Cerebellar nuclear complex (tissue), 1 donor: ENCODE data around the gene ACTN1.

Source experiments
- DNase-seq, 2 experiments: peaks; one replicate each; lab custom pipeline; 2025; lab: John Stamatoyannopoulos, UW

ACTN1 gene

DNA sequence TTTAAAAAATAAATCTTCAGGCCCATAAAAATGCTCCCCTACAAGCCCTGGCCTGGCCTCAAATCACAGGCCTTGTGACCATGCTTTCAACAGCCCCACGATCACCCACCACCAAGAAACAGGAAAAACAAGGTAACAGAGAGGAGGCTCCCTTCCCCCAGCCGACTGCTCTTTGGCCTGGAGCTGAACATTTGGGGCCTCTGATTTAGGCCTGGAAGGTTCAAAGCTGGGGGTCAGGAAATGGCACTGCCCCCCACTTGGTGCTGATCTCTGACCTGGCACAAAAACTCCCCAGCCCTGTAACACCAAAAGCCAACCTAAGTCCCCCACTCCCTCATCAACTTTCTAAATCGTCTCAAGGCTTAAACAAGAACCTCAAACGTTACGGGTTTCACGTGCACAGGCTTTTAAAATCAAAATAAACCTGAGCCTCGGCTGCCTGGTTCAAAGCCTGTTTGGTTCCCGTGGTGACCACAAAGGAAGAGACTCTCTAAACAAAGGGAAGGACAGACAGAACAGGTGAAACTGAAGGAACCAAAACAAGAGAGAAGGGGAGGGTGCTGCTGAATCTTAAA lies 9.0 kb downstream of the ACTN1 start:
- DNase-seq: no peak

DNA sequence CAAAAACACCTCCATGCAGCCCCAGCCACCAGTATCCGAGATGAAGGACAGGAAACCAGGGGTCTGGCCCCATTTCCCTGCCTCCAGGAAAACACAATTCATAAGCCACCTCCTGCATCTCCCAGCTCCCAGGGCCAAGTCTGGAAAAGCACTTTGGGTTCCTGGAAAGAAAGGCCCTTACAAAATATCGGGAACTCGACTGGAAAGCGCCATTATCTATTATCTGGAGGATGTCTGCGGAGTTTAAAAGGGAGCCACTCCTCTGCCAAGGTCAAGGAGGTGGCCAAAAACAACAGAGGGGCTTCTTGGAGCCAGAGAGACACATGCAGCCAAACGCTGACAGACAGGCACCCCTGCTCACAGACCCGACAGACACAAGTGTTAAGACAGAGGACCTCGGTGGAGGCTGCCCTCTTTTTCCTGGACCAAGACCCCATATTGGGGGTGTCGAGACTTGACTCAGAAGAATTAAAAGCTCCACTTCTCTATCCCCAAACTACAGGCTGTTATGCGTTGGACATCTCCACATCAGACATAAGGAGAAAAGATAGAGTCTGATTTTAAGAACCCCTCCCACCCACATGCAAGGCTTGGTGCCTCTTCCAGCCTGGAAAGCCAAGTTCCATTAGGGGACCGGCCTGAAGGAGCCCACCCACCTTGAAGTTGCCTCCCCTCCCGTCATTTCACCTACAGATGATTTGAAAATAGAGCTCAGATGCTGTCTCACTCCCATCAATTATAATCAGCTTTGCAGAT lies 9.6 kb downstream of the ACTN1 start:
- no peak for DNase-seq

DNA sequence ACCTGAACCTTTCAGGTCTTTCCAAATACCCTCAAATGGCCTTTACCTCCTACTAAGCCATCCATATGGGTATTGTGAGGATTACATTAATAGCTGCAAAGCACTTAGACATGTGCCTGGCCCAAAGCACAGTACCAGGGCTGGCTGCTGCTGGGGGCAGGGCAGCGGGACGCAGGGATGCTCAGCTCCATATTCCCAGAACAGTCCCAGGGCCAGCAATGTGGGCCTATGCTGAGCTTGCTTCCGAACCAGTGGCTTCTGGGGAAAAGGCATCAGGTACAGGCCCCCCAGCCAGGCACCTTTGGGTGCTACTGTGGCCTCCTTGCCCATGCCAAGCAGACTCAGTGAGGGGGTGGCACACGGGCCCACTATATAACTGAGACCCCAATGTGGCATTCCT lies 10.4 kb downstream of the ACTN1 start:
- DNase-seq: no peak

DNA sequence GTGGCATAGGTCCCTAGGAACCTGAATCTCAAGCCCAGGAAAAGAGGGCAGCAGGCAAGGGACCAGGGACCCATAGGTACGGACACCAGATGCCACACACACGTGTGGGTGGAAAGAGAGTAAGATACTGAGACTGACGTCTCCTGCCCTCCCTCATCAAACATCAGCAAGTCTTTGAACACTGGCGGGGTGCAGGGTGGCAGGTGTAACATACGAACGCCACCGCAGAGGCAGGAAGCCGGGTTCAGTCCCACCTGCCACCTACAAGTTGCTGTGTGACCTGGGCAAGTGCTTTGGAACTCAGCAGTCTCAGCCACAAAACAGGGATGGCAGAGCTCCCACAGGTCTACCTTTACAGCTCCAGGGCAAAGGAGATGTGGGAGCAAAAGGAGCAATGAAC lies 11.1 kb downstream of the ACTN1 start:
- DNase-seq: no peak

DNA sequence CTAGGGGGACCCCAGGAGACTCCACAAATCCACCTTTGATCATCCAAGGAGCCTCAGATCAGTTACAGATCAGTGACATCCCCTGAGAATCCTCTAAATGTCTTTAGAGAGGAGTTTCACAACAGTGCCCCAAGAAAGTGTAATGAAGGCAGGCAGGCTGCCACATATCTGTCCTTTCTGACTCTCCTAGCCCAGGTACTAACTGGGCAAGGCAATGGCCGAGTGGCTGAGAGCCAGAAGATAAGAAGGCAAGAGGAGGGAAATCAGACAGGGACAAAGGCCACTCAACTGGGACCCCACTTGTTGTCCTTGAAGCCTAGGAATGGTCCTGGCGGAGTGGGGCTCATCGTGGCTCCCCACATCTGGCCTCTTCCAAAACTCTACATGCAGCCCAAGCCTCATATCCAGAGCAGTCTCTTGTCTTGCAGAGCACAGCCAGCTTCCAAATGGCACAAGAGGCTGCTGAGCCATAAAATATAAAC lies 11.6 kb downstream of the ACTN1 start:
- DNase-seq: no peak

DNA sequence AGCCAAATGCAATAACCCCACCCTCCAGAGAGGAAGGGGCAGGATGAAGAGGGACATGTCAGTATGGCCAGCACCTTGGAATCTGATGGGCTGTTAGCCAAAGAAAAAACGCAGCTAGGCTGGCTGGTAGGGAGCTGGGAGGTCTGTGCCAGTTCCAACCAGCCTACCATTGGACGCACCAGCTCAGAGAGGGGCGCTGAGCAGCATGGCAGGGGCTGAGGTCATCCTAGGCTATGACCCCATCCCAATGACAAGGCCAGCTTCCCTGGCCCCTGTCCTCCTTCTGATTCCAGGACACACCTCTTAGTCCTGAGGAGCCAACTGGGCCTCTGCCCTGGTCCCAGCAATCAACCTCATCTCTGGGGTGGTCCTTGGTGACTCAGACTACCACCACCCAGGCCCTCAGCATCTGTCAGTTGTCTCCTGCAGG lies 12.2 kb downstream of the ACTN1 start:
- DNase-seq: no peak

DNA sequence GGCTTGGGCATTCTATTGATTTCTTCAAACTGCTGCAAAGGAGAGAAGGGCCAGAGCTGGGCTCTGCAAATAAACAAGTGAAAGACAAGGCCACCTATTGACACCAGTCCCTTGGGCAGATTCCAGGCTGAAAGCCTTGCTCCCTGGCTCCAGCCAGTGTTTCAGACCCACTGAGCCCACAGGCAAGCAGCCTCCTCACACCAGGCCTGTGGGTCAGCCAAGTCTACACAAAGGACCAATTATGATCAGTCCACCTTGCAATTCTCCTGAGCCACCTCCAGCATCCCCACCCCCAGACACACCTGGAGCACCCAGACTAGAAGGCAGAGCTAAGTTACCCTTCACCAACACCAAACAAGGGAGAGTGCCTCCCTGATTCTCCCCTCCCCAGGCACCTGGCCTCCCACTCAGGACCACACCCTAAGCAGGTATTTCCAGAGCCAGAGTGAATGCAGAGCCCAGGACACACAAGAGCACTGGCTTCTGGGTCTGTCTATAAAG lies 13.8 kb downstream of the ACTN1 start:
- DNase-seq: no peak

DNA sequence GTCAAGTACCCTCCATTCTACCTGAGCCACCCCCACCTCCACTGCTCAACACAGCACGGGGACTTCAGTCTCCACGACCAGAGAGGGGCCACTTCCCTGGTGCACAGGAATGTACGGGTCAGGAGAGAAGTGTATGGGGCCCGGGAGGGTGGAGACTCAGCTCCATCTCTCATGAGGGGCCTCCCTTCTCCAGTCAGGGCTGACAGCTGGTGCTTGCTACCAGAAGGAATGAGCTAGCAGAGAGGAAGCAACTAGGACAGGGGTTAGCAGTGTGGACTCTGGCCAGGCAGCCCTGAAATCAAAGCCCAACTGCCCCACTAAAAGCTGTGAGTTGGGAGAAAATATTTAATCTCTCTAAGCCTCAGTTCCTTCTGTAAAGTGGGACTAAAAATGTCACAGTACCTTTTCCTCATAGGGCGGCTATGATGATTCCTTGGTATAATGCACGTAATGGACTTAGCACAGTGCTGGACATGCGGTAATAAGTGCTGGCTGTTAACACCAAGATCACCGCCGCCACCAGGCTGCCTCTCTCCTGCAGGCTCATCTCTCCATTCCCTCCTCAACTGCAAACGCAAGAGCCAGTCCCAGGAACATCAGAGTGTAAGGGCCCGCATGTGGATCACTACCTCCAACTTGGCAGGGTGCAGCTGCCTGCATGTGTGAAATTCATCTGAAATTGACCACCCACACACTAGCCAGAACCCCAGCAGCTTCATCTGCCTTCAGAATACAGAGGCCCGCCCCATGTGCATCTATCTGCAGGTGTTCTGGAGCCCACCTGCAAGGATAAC lies 14.6 kb downstream of the ACTN1 start:
- no peak for DNase-seq

DNA sequence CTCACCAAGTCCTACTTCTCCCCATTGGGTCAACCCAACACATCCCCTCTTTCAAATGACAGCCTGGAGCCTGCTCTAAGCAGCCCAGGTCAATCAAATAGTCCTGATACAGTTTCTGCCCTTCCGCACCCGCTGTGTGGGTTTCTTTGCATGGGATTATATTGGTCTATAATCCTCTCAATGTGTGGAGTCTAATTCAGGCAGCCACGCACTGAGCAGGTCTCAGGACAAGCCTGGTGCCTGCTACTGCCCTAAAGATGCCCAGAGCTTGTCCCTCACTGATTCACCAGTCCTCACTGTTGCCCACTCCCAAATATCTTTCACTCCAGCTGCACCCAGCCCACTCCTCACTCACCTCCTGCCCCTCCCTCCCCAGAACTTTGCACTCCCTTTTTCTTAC lies 16.4 kb downstream of the ACTN1 start:
- DNase-seq: no peak

DNA sequence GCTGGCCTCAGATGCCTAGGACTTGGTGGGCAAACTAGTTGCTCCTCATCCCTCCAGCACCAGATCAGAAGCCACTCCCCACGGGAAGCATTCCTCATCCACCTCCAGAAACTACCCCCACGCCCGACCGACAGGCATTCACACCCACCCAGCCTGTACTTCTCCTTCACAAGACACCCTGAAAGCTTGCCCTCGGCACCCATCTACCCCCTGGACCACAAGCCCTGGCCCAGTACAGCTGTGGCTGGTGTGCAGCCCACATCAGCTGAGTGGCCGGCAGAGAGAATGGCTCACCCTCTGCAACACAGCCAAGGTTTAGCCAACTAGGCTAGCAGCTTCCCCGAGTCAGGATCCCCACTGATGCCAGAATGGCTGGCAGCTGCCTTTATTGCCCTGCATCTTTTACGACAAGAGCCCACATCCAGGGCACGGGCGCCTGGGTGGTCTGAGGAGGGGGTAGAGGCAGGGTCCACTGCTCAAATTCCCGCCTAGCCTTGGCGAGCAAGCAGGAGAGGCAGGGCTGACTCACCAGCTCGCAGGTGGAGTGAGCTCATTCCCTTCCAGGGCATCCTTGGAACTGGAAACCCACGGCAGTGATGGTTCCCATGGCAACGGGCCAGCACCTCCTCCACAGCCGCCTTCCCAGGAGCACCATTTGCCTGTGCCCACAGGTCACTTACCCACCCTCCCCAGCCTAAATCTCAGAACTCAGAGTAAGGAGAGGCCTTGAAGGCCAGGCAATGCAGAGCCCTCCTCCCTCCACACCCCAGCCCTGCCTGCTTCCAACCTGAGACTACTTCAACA lies 17.1 kb downstream of the ACTN1 start:
- DNase-seq: no peak

DNA sequence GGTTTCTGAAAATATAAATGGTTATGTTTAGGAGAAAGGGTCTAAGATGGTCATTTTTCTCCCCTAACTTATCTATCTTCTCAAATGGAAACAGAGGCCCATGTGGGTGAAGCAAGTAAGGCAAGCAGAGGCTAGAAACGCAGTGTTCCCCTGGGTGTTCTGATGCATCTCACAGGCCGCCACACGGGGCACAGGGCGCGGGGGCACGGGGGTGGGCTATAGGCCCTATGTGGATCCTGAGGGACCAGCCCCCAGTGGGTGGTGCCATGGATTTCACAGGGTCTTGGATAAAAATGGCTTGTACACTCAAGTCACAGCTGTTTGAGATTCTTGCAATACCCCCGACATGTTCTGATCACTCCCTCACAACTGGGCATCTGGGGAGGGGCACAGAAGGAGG lies 17.7 kb downstream of the ACTN1 start:
- no peak for DNase-seq

DNA sequence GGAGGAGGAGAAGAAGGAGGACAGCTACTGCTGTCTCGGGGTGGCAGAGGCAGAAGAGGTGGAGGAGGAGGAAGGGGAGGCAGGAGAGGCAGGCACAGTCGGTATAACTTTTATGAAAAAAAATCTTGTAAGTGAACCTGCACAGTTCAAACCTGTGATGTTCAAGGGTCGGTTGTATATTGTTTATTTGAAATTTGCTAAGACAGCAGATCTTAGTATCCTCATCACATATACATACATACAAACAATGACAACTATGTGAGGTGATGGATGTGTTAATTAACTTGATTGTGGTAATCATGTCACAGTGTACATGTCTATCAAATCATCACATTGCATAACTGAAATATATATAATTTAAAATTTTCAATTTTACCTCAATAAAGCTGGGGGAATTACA lies 19.0 kb downstream of the ACTN1 start:
- DNase-seq: no peak

DNA sequence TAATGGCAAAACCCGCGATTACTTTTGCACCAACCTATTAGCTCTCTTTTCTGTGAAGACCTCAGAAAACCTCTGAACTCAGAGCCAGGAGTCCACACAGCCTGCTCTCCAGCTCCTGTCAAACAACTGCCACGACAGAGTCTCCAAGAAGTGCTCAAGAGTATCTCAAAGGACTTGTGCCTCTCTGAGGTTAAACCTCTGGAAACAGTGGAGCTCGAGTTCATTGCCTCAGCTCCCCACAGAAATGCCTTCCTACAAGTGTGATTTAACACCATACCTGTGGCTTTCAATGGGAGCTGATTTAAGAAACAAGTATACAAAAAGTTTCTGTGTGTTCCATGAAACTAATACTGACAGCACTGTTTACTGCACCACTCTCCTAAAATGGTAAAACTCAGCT lies 20.1 kb downstream of the ACTN1 start:
- DNase-seq: no peak

DNA sequence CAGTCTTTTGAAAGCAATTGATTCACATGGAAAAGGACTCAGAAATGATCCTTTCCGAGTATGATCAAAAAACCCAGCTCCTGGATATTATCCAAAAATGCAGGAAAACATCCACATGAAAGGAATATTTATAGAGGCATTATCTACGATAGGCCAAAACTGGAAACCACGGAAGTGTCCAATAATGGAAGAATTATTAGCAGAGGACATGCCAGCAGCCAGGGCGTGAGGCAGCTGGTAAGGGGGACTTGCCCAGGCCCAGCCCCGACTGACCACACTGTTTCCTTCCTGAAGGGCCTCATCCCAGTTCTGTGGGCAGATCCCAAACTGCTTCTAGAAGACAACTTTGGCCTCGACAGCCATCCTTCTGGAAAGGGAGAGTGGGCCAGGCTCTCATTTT lies 20.5 kb downstream of the ACTN1 start:
- no peak for DNase-seq

DNA sequence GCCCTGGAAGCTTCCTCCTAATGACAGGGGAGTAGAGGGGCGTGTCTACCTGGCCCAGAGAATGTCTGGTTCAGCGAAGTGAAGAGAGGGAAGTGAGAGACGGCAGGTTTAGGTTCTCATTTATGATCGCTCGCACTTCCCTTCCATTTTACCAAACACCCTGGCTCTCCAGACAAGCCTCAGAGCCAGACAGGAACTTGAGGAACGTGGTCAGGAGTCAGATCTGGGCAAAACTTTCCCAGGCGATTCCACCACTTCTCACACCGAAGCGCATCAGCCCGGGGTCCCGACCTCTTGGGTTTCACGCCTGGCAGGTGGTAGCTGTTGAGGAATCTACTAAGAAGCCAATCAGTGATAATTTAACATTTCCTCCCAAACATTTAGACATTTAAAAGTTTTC lies 21.3 kb downstream of the ACTN1 start:
- DNase-seq: no peak

DNA sequence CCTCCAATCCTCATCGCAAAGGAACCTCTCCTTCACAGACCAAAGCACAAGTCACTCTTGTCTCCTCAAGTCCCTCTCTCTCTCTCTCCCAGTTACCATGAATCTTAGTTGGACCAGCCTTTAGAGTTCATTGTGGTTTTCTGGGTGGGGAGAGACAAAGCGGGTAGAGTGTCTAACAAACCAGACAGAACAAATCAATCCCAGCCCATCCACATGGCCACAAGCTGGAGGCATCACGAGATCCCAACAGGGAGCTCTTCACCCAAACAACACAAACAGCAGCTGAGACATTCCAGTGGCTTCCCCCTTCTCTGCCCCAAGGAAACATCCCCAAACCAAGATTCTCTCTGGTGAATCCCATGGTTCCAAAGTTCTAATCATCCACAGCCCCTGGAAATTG lies 22.4 kb downstream of the ACTN1 start:
- DNase-seq: no peak

DNA sequence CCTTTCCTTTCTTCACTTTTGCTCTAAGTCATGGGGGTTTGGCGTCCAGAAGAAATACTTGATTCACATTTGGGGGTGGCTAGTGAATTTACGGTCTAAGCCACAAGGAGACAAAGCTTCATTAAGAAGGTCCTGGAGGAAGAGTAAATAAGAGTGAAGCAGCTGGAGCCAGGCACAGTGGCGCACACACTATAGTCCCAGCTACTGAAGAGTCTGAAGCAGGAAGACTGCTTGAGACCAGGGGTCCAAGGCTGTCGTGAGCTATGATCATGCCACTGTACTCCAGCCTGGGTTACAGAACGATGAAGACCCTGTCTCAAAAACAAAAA lies 23.3 kb downstream of the ACTN1 start:
- DNase-seq: no peak

DNA sequence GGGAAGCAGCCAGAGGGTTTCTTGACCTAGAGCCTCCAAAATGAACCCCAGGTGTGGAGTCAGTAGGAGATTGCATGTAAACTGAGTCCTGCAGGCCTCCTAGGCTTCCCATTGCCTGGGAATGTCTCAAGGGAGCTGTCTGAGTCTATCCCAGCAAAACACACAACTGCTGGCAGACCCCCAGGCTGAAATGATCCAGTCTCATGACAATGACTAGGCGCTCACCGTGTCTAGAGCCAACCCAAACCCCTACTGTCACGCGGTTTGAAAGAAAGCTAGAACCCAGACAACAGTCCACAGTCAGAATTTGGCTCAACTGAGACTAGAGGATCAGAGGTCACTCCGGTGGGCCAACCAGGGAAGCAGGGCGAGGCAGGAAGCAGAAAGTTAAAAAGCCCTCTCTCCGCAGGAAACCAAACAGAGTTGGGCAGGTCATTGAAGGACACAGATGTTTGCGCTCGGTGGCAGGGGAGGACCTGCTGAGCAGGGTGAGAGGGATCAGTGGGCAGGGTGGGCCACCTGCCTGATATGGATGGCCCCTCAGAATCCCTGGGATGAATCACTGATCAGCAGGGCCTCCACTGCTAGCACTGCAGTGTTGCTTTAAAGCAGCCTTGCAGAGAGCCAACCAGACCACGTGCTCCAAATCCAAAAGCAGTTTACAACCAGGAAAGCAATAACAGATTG lies 23.8 kb downstream of the ACTN1 start:
- DNase-seq: no peak

DNA sequence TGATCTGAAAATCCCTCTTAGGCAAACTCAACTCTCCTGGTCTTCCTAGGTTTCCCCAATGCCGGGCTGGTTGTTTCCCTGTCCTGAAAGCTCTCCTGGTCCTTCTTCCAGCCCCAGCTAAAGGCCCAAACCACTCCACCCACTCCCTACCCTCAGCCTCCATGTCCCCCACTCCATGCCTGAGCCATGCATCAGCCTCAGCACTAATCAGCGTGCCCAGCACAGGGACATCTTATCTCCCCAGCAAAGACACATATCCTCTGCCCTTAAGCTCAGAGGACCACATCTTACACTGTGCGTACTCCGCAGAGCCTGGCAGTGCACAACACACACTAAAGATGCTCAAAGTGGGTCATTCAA lies 25.9 kb downstream of the ACTN1 start:
- no peak for DNase-seq

DNA sequence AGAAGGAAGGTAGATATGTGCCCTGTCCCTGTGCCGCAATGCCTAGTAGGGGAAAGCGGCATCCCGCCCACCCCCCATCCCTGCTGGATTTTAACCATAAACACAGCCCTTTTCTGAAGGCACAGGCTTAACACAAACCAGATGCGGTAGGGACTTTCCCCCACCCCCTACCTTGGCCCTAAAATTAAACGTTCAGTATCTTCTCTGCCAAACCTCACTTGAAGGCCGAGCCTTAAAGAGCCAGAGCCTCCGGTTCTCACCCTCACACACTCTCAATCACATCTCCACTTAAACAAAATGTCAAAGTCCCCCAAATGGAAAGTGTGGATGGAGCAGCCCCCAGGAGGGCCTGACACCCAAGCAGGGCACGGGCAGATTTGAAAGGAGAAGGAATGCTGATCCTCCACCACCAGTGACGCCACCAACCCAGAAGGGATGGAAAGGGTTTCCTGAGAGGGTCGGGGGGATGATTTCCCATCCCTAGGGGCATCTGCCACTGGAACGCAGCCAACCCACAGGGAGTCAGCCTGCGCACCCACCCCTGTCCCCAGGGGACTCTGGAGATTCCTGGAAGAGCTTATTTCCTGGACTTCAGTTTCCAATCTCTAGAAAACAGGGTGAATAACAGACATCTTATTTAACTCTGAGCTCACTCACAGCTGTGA lies 26.4 kb downstream of the ACTN1 start:
- no peak for DNase-seq
